ENCODE data around the gene SCYGR4. TPM values are rescaled to one million over a fixed set of nuclear protein-coding genes. Genes with fewer than 3 reads are reported as not detected.
"Not testable (repeated sequence)": the region's sequence is repeated elsewhere in the genome, so short reads cannot be mapped to it uniquely, and the experiment has no call there.

Gene SCYGR4
- polyA plus RNA-seq, 1 donor, result 0.03 TPM

DNA sequence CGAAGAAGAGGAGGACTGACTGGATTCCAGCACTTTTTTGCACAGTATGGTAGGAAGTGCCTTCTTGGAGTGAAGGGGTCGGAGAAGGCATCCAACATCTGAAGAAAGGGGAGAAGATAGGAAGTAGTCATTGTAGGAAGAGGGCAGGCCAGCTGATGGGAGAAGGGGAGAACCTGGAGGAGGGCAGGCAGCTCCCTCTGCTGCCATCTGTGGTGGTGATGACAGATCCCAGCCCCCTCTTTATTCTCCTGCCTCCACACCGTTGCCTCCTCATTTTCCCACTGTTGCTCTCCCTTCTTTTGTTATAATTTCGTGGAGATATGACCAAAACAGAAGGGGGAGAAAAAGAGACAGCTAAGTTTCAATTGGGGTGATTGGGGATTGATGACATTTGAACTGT is 21.5 kb upstream of the SCYGR4 start:
- Histone ChIP-seq H3K27ac (ENCODE audit: low read length) (no peak overlapping the region), H3K9me3 (ENCODE audit: control insufficient read depth, low read depth, low read length) (no peaks in the 10 kb centered on the region), H3K4me3 (ENCODE audit: low read length) (no peak overlapping the region), H3K4me1 (ENCODE audit: control insufficient read depth, insufficient read depth, low read length) (no peaks in the 10 kb centered on the region), H3K36me3 (ENCODE audit: control insufficient read depth, insufficient read depth, low read length) (no peaks in the 10 kb centered on the region), H3K27me3 (ENCODE audit: control insufficient read depth, insufficient read depth, low read length) (no peaks in the 10 kb centered on the region)
- WGBS (ENCODE audit: insufficient coverage, low lambda C conversion rate), result no CpG with 5 or more reads among the region's 4 CpGs
- DNase-seq, result no peak

DNA sequence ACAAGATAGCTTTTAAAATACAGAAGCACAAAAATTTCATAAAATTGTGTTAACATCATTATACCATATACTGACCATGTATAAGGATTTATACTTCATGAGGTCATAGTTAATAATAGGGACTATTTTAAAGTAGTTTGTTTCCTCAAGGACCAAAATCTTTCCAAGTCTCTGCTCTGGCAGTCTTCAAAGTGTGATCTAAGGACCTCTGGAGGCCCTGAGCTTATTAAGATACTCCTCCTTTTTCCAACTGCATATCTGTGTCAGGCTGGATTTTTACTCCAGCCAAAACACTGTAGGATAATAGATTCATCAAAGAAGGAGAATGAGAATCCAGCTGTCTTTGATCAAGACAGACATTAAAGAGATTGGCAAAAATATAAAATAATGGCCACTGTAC is 20.3 kb upstream of the SCYGR4 start:
- no peaks in the 10 kb centered on the region for H3K9me3 ChIP-seq (ENCODE audit: control insufficient read depth, low read depth, low read length)
- no peaks in the 10 kb centered on the region for H3K4me1 ChIP-seq (ENCODE audit: control insufficient read depth, insufficient read depth, low read length)
- no peak overlapping the region for H3K27ac ChIP-seq (ENCODE audit: low read length)
- H3K36me3 ChIP-seq (ENCODE audit: control insufficient read depth, insufficient read depth, low read length), result no peaks in the 10 kb centered on the region
- no peak for DNase-seq
- no peak overlapping the region for H3K4me3 ChIP-seq (ENCODE audit: low read length)
- no peaks in the 10 kb centered on the region for H3K27me3 ChIP-seq (ENCODE audit: control insufficient read depth, insufficient read depth, low read length)

DNA sequence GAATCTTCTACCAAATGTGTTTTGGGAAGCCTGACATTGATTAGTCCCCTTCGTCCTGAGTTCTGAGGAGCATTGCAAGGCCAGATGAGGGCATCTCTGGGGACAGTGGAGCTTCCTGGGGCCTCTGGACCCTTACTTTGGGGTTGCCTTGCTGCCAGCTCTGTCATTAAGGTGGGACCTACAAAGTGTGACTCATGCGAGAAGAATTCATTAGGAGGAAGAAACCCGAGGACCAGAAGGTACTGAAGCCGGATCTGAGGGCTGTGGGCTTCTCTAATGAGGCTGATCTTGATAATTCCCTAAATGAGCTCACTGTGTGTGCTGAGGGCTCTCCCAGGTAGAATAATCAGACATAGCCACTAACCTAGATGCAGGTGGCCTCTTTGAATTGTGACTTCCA is 19.3 kb upstream of the SCYGR4 start:
- DNase-seq, result peak in 1 of 2 donors; percentile 11
- Histone ChIP-seq H3K4me1 (ENCODE audit: control insufficient read depth, insufficient read depth, low read length) (no peaks in the 10 kb centered on the region), H3K27ac (ENCODE audit: low read length) (no peak overlapping the region), H3K4me3 (ENCODE audit: low read length) (no peak overlapping the region), H3K36me3 (ENCODE audit: control insufficient read depth, insufficient read depth, low read length) (no peaks in the 10 kb centered on the region), H3K27me3 (ENCODE audit: control insufficient read depth, insufficient read depth, low read length) (no peaks in the 10 kb centered on the region), H3K9me3 (ENCODE audit: control insufficient read depth, low read depth, low read length) (no peaks in the 10 kb centered on the region)
- WGBS (ENCODE audit: insufficient coverage, low lambda C conversion rate), result 20% methylated on average over 1 of the region's 4 CpGs

DNA sequence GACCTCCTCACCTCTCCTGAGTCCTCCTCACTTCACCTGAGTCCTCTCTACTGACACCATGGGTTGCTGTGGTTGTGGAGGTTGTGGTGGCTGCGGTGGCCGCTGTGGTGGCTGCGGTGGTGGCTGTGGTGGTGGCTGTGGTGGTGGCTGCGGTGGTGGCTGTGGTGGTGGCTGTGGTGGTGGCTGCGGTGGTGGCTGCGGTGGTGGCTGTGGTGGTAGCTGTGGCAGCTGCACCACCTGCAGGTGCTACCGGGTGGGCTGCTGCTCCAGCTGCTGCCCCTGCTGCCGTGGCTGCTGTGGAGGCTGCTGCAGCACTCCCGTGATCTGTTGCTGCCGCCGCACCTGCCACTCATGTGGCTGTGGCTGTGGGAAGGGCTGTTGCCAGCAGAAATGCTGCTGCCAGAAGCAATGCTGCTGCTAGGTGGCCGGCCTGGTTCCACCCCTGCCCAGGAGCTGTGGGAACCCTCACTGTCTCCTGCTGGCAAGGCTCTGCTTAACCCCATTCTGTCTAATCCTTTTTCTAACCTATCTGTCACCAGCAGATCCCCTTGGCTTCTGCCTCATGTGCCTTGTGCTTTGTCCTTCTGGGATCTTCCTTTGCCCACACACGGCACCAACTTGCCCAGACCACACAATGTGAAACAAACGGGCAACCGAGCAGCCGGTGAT is 18.3 kb upstream of the SCYGR4 start, which contains the start of gene SCYGR2:
TSS of gene SCYGR2 (plus strand) at position 59 of the 669 bp plus-strand sequence. CDS start at position 59, 0 bp downstream.
- H3K4me3 ChIP-seq (ENCODE audit: low read length); H3K36me3 ChIP-seq (ENCODE audit: control insufficient read depth, insufficient read depth, low read length); H3K27ac ChIP-seq (ENCODE audit: low read length); H3K27me3 ChIP-seq (ENCODE audit: control insufficient read depth, insufficient read depth, low read length); H3K9me3 ChIP-seq (ENCODE audit: control insufficient read depth, low read depth, low read length); DNase-seq; H3K4me1 ChIP-seq (ENCODE audit: control insufficient read depth, insufficient read depth, low read length): not testable (repeated sequence)
- 100% methylated on average over 1 of the region's 16 CpGs for WGBS (ENCODE audit: insufficient coverage, low lambda C conversion rate)

DNA sequence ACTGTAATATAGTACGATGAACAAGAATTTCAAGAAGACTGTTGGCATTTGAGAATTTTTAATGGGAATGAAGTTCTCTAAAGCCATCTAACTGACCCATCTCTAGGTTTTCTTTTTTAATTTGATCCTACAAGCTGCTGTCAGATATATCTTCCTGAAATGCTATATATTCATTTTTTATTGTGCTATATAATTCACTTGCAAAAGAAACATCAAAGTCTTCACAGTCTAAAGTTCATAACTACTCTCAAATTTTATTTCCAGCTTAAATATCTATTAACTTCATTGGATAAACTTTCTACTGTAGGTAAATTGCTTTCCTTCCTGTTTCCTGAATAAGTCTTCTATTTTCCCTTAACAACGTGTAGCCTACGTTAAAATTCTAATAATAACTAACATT is 14.9 kb upstream of the SCYGR4 start:
- Histone ChIP-seq H3K4me3 (ENCODE audit: low read length) (no peak overlapping the region), H3K9me3 (ENCODE audit: control insufficient read depth, low read depth, low read length) (no peaks in the 10 kb centered on the region), H3K36me3 (ENCODE audit: control insufficient read depth, insufficient read depth, low read length) (no peaks in the 10 kb centered on the region), H3K4me1 (ENCODE audit: control insufficient read depth, insufficient read depth, low read length) (no peaks in the 10 kb centered on the region), H3K27me3 (ENCODE audit: control insufficient read depth, insufficient read depth, low read length) (no peaks in the 10 kb centered on the region), H3K27ac (ENCODE audit: low read length) (no peak overlapping the region)
- DNase-seq, result no peak
- WGBS (ENCODE audit: insufficient coverage, low lambda C conversion rate), result 100% methylated on average over 2 of the region's 3 CpGs

DNA sequence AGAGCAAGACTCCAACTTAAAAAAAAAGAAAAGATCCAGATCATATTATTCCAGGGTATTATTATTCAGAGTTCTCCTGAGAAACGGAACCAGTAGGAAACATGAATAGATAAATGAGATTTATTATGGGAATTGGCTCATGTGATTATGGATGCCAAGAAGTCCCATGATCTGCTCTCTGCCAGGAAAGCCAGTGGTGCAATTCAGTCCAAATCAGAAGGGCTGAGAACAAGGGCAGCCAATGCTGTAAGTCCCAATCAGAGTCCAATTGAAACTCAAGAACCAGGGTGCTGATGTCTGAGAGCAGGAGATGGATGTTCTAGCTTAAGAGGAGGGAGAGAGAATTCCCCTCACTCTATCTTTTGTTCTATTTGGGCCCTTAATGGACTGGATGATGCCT is 10.8 kb upstream of the SCYGR4 start:
- no peak overlapping the region for H3K27ac ChIP-seq (ENCODE audit: low read length)
- H3K4me1 ChIP-seq (ENCODE audit: control insufficient read depth, insufficient read depth, low read length), result no peaks in the 10 kb centered on the region
- 100% methylated on average over 1 of the region's 1 CpG for WGBS (ENCODE audit: insufficient coverage, low lambda C conversion rate)
- no peaks in the 10 kb centered on the region for H3K27me3 ChIP-seq (ENCODE audit: control insufficient read depth, insufficient read depth, low read length)
- H3K36me3 ChIP-seq (ENCODE audit: control insufficient read depth, insufficient read depth, low read length), result no peaks in the 10 kb centered on the region
- H3K4me3 ChIP-seq (ENCODE audit: low read length), result no peak overlapping the region
- H3K9me3 ChIP-seq (ENCODE audit: control insufficient read depth, low read depth, low read length), result no peaks in the 10 kb centered on the region
- peak; percentile 47 to 56 for DNase-seq

DNA sequence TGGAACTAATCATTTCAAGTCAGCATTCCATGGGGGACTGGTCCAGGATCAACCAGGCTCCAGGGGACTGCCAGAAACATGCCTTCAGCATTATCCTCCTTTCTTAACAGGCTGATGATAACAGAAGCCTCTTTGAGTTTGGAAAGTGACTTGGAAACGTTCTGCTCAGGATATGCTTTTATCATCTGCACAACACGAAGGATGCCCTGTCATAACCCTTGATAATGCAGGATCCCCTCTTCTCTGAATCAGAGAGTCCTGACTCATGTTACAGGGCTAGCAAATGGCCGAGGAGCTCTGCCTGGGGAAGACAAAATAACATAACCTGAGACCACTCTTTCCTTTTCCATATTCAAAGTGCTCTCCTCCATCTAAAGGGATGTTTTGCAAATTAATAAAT is 9.4 kb upstream of the SCYGR4 start:
- no peaks in the 10 kb centered on the region for H3K36me3 ChIP-seq (ENCODE audit: control insufficient read depth, insufficient read depth, low read length)
- H3K4me1 ChIP-seq (ENCODE audit: control insufficient read depth, insufficient read depth, low read length), result no peaks in the 10 kb centered on the region
- DNase-seq, result no peak
- H3K9me3 ChIP-seq (ENCODE audit: control insufficient read depth, low read depth, low read length), result no peaks in the 10 kb centered on the region
- WGBS (ENCODE audit: insufficient coverage, low lambda C conversion rate), result no CpG with 5 or more reads among the region's 3 CpGs
- H3K4me3 ChIP-seq (ENCODE audit: low read length), result no peak overlapping the region
- no peak overlapping the region for H3K27ac ChIP-seq (ENCODE audit: low read length)
- H3K27me3 ChIP-seq (ENCODE audit: control insufficient read depth, insufficient read depth, low read length), result no peaks in the 10 kb centered on the region

DNA sequence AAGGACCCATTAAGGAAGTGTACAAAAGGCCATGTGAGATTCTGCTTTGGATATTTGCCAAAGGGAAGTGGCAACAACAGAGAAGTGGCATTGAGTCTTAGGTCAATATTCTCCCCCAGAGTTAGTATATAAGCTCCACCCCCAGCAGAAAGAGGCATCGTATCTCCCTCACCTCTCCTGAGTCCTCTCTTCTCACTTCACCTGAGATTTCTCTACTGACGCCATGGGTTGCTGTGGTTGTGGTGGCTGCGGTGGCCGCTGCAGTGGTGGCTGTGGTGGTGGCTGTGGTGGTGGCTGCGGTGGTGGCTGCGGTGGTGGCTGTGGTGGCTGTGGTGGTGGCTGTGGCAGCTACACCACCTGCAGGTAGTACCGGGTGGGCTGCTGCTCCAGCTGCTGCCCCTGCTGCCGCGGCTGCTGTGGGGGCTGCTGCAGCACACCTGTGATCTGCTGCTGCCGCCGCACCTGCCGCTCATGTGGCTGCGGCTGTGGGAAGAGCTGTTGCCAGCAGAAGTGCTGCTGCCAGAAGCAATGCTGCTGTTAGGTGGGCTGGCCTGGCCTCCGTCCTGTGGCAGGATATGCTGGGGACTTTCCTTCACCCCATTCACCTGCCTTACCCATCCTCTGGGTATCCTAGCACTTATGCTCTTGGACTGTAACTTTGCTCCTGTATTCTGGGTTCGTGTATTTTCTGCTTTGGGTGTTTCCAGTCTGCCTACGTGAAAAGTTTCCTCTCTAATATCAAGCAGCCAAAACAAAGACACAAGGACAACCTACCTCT is 8.5 kb upstream of the SCYGR4 start:
- WGBS (ENCODE audit: insufficient coverage, low lambda C conversion rate), result 90% methylated on average over 2 of the region's 16 CpGs
- Histone ChIP-seq H3K4me3 (ENCODE audit: low read length) (no peak overlapping the region), H3K4me1 (ENCODE audit: control insufficient read depth, insufficient read depth, low read length) (no peaks in the 10 kb centered on the region), H3K9me3 (ENCODE audit: control insufficient read depth, low read depth, low read length) (no peaks in the 10 kb centered on the region), H3K27me3 (ENCODE audit: control insufficient read depth, insufficient read depth, low read length) (no peaks in the 10 kb centered on the region), H3K36me3 (ENCODE audit: control insufficient read depth, insufficient read depth, low read length) (no peaks in the 10 kb centered on the region), H3K27ac (ENCODE audit: low read length) (no peak overlapping the region)
- peak in 1 of 2 donors; percentile 9 for DNase-seq

DNA sequence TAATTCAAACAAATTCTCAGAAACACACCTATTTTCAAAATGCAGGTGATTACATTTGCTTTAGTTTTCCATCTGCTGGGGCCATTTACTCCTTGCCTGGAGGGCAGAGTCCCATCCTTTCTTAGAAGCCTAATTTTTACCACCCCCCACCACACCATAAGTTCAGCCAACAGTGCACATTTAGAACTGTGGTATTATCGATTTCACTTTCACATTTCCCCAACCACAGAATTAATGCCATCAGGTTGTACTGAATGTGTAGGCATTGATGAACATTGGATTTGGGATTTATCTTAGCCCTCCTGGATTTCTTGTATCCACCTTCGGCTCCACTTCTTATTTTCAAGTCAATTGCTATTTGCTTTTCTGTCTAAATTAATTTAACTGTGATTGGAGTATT is 7.2 kb upstream of the SCYGR4 start:
- 100% methylated on average over 1 of the region's 2 CpGs for WGBS (ENCODE audit: insufficient coverage, low lambda C conversion rate)

DNA sequence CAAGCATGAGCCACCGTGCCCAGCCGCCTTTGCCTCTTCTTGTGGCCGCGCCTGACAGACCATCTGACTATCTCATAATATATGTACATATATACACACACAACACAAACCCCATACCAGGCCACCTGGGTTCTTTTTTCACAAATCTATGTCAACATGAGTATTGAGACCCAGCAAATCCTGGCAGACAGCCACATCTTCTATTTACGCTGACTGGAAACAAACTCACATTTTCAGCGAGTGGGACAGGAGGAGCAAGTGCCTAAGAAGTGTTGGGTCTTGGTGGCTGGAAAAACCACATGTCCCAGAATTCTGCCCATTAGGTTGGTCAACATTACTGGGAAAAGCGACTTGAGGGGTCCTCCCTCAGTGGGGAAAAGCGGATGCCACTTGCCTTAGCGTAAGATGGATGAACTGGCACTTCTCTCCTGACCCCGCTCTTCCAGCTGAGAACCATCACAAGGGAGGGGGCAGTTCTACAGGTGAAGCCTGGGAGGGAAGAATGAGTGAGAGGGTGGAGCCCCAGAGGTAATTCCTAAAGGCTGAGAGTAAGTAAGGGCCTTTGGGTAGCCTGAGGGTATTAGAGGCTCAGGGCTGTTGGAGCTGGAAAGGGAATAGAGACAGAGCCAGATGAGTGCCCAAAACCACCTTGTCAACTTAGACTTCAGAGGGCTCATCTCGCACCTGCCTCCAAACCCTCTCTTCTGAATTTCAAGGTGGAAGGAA is 4.6 kb upstream of the SCYGR4 start:
- no peaks in the 10 kb centered on the region for H3K9me3 ChIP-seq (ENCODE audit: control insufficient read depth, low read depth, low read length)
- no peak overlapping the region for H3K27ac ChIP-seq (ENCODE audit: low read length)
- no peaks in the 10 kb centered on the region for H3K36me3 ChIP-seq (ENCODE audit: control insufficient read depth, insufficient read depth, low read length)
- H3K4me1 ChIP-seq (ENCODE audit: control insufficient read depth, insufficient read depth, low read length), result no peaks in the 10 kb centered on the region
- no peak for DNase-seq
- WGBS (ENCODE audit: insufficient coverage, low lambda C conversion rate), result 100% methylated on average over 1 of the region's 11 CpGs
- H3K27me3 ChIP-seq (ENCODE audit: control insufficient read depth, insufficient read depth, low read length), result no peaks in the 10 kb centered on the region
- H3K4me3 ChIP-seq (ENCODE audit: low read length), result no peak overlapping the region

More for the DNA sequence above, 7.2 kb upstream of the SCYGR4 start:
- Histone ChIP-seq H3K27me3 (ENCODE audit: control insufficient read depth, insufficient read depth, low read length) (no peaks in the 10 kb centered on the region), H3K4me3 (ENCODE audit: low read length) (no peak overlapping the region), H3K9me3 (ENCODE audit: control insufficient read depth, low read depth, low read length) (no peaks in the 10 kb centered on the region), H3K36me3 (ENCODE audit: control insufficient read depth, insufficient read depth, low read length) (no peaks in the 10 kb centered on the region), H3K27ac (ENCODE audit: low read length) (no peak overlapping the region), H3K4me1 (ENCODE audit: control insufficient read depth, insufficient read depth, low read length) (no peaks in the 10 kb centered on the region)
- no peak for DNase-seq

All from large intestine (tissue), 3 donors.